Activated gamma-delta T cell (primary cell): Measurements from ENCODE around the gene PTPDC1.
"Not testable (repeated sequence)": the region's sequence is repeated elsewhere in the genome, so short reads cannot be mapped to it uniquely, and the experiment has no call there.

ENCODE experiments used
- DNase-seq: peaks from one replicate; lab custom pipeline; 2025; lab: John Stamatoyannopoulos, UW

PTPDC1 gene

DNA sequence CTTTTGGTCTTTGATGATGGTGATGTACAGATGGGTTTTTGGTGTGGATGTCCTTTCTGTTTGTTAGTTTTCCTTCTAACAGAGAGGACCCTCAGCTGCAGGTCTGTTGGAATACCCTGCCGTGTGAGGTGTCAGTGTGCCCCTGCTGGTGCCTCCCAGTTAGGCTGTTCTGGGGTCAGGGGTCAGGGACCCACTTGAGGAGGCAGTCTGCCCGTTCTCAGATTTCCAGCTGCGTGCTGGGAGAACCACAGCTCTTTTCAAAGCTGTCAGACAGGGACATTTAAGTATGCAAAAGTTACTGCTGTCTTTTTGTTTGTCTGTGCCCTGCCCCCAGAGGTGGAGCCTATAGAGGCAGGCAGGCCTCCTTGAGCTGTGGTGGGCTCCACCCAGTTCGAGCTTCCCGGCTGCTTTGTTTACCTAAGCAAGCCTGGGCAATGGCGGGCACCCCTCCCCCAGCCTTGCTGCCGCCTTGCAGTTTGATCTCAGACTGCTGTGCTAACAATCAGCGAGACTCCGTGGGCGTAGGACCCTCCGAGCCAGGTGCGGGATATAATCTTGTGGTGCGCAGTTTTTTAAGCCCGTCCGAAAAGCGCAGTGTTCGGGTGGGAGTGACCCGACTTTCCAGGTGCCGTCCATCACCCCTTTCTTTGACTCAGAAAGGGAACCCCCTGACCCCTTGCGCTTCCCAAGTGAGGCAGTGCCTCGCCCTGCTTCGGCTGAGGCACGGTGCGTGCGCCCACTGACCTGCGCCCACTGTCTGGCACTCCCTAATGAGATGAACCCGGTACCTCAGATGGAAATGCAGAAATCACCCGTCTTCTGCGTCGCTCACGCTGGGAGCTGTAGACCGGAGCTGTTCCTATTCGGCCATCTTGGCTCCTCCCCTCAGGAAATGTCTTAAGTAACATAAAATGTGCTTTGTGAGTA is 10.2 kb downstream of the PTPDC1 start:
- not testable (repeated sequence) for DNase-seq

DNA sequence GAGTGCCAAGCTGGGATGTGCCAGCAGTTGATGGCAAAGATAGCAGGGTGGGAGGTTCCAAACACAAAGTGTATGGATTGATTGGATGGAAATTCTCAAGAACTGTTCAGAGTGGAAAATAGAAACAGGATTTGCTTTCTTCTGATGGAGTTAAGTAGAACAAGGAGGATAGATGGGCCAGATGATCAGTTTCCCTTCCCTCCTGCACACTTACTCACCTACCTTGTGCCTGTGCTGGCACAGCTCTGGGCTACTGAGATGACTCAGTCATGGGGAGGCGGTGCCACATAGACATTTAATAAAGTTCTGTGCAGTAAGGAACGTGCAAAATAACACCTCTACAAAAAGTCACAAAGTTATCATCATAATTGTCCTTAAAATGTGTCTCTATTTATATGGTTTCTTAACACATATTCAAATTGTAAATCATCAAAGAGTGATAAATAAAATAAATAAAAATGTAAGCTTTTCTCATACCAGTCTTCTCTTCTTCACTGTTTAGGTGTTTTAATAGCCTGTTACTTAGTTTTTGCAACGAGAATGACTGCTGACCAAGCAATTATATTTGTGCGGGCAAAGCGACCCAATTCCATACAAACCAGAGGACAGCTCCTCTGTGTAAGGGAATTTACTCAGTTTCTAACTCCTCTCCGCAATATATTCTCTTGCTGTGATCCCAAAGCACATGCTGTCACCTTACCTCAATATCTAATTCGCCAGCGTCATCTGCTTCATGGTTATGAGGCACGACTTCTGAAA is 12.7 kb downstream of the PTPDC1 start:
- DNase-seq: no peak

DNA sequence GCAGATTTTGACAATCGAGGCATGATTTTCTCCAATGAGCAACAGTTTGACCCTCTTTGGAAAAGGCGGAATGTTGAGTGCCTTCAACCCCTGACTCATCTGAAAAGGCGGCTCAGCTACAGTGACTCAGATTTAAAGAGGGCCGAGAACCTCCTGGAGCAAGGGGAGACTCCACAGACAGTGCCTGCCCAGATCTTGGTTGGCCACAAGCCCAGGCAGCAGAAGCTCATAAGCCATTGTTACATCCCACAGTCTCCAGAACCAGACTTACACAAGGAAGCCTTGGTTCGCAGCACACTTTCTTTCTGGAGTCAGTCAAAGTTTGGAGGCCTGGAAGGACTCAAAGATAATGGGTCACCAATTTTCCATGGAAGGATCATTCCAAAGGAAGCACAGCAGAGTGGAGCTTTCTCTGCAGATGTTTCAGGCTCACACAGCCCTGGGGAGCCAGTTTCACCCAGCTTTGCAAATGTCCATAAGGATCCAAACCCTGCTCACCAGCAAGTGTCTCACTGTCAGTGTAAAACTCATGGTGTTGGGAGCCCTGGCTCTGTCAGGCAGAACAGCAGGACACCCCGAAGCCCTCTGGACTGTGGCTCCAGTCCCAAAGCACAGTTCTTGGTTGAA is 13.6 kb downstream of the PTPDC1 start:
- DNase-seq: no peak

DNA sequence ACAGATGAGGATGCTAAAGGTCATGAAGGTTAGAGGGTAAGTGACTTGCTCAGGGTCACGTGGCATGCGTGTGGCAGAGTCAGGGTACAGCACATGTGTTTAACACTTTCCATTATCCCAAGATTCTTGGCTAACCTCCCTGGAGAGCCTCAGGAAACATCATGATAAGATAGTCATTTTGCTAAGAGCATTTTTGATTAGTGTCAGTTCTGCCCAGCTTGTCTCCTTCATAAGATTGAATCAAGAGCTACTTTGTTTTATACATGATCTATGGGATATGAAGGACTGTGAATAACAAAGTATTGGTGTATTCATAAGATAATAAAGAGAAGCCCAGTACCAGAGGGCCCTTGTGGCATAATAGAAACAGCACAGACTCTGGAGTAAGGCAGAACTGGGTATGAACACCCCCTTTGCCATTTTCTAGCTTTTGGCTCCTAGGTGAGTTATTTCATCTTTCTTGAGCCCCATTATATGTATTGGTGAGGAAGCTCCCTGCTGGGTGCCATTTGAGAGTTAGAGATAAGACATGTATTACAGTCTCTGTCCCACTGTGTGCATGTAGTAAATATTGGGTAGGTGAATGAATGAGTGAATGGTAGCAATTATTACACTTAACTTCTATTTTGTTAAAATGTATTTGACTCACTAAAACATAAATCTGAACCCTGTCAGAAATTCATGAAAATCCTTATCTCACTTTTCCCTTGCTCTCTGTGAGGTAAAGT is 16.1 kb downstream of the PTPDC1 start:
- DNase-seq: no peak

DNA sequence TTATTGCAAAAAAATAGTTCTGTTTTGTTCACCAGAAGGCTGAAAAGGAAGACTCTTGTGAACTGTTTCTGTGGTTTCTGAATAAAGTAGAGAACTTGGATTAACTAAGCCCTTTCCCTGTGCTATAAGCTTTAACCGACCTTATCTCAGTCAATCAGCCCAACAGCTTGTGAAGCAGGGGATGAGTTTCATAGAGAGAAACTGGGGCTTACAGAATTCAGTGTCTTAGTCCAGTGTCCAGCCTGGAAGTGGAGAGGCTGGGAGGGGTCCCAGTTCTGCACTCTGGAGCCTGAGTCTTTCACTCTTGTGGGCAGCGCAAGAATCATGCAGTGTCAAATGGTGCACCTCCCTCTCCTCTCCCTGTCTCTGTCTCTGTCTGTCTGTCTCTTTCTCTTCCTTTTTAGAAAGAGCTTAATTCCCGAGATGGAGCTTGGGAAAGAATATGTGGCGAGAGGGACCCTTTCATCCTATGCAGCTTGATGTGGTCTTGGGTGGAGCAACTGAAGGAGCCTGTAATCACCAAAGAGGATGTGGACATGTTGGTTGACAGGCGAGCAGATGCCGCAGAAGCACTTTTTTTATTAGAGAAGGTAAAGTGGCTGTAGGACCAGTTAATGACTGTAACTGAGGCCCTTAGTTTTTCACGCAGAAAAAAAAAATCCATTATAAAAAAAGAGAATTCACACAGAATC is 17.0 kb downstream of the PTPDC1 start:
- DNase-seq: no peak

DNA sequence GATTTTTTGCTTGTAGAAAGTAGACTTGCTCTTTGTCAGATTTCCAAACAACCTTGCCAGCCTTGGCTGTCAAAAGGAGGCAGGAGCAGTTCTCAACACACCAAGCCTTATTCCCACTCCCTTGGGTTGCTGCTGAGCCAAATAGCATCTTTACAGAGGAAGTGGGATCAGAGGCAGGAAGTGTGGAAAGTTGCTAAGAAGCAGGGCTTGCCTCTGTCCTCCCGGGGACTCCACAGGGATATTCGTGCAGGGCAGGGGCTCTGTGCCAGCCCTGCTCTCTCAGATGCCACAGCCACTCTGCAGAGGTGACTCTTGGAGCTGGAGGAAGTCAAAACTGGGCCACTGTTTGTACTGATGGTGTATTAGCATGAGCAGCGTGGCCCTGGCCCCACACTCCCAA is 24.3 kb downstream of the PTPDC1 start:
- no peak for DNase-seq

DNA sequence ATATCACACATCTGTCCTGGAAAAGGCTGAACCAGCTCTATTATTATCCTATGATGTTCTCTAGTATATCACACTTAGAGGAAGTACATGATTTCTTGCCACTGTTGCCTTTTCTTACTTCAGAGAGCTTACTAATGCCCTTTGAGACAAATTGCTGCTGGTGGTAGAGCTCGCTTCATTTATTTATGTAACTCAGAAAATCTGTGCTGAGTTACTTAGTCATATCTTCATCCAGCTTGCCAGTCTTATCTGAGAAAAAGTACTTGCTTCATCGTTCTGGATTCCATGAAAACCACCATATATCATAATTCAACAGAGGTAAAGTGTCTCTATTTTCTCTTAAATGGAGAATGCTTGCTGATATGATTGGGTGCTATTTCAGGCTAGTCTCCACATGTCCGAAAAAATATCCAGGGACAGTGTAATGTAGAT is 26.6 kb downstream of the PTPDC1 start:
- DNase-seq: no peak

DNA sequence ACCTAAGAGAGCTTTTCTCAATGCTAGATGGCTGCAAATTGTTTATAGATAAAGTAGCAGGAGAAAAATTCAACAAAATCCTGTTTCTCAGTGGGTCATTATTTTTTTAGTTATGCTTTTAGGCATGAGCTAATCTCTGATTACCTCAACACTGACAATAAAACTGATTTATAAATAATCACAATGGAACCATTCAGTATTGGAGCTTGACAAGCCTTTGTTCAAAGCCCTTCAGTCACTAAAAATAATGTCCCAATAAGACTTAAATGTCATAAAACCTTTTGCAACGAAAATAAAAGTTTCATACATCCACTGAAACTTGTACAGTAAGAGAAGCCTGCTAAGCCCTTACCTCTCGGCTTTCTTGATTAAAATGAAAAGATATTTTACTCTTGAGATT is 27.2 kb downstream of the PTPDC1 start:
- DNase-seq: no peak

DNA sequence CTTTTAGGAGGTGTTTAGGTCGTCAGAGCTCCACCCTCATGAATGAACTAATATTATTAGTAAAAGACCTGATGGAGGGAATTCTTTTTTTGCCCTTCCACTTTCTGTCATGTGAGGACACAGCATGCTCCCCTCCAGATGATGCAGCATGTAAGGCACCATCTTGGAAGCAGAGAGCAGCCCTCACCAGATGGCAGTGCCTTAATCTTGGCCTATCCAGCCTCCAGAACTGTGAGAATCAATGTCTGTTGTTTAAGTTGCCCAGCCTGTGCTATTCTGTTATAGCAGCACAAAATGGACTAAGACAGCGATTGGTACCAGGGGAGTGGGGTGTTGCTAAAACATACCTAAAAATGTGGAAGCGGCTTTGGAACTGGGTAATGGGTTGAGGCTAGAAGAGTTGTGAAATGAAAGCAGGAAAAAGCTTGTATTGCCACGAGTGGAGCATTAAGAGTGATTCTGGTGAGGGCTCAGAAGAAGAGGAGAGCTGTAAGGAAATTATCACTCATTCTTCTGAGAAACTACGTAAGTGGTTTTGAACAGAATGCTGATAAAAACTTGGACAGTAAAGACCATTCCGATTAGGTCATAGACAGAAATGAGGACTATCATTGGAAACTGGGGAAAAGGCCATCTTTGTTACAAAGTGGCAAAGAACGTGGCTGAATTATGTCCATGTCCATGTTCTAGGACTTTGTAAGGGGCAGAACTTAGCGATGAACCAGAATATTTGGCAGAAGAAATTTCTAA is 28.6 kb downstream of the PTPDC1 start:
- DNase-seq: no peak

DNA sequence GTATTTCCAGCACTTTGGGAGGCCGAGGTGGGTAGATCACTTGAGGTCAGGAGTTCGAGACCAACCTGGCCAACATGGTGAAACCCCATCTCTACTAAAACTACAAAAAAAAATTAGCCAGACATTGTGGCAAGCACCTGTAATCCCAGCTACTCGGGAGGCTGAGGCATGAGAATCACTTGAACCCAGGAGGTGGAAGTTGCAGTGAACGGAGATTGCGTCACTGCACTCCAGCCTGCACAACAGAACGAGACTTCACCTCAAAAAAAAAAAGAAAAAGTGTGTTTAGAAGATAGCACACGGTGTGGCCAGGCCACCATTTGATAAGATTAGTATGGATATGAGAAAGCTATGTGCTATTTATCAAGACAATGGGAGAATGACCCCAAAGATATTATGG is 35.8 kb downstream of the PTPDC1 start:
- DNase-seq: not testable (repeated sequence)

DNA sequence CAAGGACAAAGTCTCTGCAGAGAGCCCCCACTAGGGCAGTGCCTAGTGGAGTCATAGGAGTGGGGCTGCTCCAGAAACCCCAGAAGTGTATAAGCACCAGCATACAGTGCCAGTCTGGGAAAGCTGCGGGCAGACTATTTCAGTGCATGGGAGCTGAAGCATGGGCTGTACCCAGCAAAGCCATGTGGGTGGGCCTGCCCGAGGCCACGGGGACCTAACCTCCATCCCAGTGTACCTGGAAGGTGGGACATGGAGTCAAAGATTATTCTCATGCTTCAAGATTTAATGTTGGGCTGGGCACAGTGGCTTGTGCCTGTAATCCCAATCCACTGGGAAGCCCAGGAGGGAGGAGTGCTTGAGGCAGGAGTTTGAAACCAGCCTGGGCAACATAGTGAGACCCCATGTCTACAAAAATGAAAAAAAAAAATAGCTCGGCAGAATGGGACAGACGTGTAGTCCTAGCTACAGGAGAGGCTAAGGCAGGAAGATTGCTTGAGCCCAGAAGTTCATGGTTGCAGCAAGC is 36.7 kb downstream of the PTPDC1 start:
- no peak for DNase-seq

DNA sequence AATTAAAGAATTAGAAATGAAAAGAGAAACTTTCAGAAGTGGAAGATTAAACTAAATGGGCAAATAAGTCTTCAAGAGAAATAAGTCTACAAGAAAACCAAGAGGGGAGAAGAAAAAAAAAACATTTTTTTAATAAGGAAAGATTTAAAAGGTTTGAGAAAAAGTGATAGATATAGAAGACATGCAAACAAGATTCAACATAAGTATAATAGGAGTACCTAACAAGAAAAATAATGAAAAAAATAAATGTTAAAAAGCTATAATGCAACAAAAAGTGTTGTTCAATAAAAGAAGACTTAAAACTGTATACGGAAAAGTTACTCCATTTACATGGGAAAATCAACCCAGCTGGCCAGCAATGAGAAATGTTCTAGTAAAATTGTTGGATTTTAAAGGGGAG is 42.6 kb downstream of the PTPDC1 start:
- no peak for DNase-seq

DNA sequence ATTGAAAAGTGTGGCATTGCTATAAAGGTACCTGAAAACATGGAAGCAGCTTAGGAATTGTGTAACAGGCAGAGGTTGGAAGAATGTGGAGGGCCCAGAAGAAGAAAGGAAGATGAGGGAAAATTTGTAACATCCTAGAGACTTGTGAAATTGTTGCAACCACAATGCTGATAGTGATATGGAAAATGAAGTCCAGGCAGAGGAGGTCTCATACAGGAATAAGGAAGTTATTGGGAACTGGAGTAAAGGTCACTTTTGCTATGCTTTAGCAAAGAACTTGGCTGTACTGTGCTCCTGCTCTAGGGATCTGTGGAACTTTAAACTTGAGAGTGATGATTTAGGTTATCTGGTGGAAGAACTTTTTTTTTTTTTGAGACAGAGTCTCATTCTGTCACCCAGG is 43.5 kb downstream of the PTPDC1 start:
- DNase-seq: no peak

DNA sequence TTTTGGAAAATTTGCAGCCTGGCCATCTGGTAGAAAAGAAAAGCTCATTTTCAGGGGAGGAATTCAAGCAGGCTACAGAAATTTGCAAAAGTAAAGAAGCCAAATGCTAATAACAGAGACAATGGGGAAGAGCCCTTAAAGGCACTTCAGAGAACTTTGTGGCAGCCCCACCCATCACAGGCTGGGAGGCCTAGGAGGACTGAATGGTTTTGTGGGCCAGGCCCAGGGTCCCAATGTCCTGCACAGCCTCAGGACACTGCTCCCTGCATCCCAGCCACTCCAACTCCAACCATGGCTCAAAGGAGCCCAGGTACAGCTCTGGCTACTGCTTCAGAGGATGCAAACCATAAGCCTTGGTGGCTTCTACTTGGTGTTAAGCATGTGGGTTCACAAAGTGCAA is 44.3 kb downstream of the PTPDC1 start:
- no peak for DNase-seq

DNA sequence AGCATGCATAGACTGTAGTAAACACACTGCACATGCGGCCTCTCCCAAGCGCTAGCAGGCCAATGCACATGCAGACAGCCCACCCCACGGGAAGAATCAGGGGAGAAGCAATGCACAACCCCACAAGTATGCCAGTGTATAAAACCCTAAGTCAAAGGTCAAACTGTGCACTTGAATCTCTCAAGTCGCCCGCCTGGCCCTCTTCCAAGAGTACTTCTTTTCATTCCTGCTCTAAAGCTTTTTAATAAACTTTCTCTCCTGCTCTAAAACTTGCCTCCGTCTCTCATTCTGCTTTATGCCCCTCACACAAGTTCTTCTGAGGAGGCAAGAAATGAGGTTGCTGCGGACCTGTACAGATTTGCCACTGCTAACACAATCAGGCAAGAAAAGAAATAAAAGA is 50.4 kb downstream of the PTPDC1 start:
- no peak for DNase-seq

DNA sequence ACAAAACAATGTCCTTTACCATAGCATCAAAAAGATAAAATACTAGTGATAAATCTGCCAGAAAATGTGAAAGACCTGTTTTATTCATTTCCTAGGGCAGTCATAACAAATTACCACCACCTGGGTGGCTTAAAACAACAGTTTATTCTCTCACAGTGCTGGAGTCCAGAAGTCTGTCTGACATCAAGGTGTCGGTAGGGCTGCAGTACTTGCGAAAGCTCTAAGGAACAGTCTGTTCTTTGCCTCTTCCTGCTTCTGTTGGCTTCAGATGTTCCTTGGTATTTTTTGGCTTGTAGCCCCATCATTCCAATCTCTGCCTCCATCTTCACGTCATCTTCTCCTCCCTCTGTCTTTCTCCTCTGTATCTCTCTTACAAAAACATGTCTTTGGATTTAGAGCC is 51.0 kb downstream of the PTPDC1 start:
- DNase-seq: no peak

DNA sequence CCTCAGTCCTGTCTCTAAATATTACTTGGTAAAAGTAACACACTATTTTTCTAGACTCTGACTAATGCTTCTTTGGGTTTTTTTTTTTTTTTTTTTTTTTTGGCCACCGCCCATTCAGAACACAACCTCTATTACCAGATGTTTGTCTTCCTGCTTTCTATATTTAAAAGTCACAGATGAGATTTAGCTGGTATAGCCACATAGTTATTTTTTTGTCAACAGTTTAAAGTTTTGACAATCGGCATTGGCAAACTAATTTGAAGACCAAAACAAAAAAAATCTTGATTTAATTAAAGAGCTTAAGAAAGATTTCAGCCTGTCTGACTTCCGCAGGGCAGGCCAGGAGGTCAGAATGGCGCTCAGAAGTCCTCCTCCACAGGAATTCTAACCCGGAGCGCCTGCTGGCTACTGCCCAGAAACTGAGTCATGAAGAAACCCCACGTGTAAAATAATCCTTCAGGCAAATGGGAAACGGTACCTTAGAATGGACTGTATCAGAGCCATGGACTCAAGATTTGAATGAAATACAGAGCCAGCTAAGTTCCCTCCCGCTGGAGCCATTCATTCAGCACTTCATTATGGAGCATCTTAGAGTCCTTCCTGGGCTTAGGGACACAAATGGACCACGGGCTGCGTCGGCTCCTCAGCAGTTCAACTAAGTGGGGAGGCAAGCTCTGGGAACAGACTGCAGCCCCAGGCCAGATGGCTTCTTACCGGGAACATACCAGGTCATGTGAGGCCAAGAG is 55.6 kb downstream of the PTPDC1 start:
- no peak for DNase-seq

DNA sequence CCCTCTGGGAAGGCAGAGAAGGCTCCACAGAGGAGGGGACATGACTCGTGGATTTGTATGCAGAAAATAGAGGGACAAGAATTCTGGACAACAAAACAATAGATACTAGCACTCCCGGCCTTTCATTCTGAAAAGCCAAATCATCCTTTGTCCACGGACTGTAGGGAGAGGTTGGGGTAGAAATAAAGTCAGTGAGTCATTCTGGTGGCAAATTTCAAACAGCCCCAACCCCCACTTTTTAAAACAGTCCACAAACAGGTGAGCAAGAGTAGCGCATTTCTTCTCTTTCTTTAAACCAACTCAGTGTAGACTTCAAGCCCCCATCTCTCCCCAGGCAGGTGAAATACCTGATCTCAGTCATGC is 56.1 kb downstream of the PTPDC1 start:
- DNase-seq: no peak
